Lung (tissue), 12 donors: ENCODE data around the gene AP4E1. TPM values are rescaled to one million over a fixed set of nuclear protein-coding genes. Genes with fewer than 3 reads are reported as not detected.

ENCODE experiments used
- ATAC-seq: fragments of 200-7000 bp; cut with Tn5 transposase; one replicate; pipeline ENCODE4 v1.9.1; 2020; ENCODE audit warnings: moderate number of reproducible peaks; ENCODE audit not compliant: insufficient read depth, low FRiP score
- DNase-seq, 3 donors: peaks; one replicate each; pipeline ENCODE4 v3.0.0-alpha.2; 2013 to 2017
- H3K27ac ChIP-seq, 2 donors: one replicate each; pipeline ENCODE4 v1.5.1; 2013; ENCODE audit warnings: mild to moderate bottlenecking in 2 of 2, moderate library complexity in 2 of 2, control low read depth in 1 of 2, inconsistent platforms in 1 of 2, low read depth in 1 of 2, low read length in 1 of 2
- H3K27me3 ChIP-seq, 3 donors: one replicate each; pipeline ENCODE4 v1.5.1; 2013; ENCODE audit warnings: low read length in 2 of 3; ENCODE audit not compliant: control insufficient read depth in 3 of 3, insufficient read depth in 3 of 3
- H3K36me3 ChIP-seq, 4 donors: one replicate each; pipeline ENCODE4 v1.5.1; 2013; ENCODE audit warnings: low read length in 4 of 4, mild to moderate bottlenecking in 1 of 4, moderate library complexity in 1 of 4; ENCODE audit not compliant: control insufficient read depth in 4 of 4, insufficient read depth in 4 of 4
- H3K4me1 ChIP-seq, 5 donors: one replicate each; pipeline ENCODE4 v1.5.1; 2013; ENCODE audit warnings: low read length in 5 of 5, mild to moderate bottlenecking in 2 of 5, moderate library complexity in 1 of 5; ENCODE audit not compliant: control insufficient read depth in 5 of 5, insufficient read depth in 5 of 5
- H3K4me3 ChIP-seq: one replicate; pipeline ENCODE4 v1.5.1; 2013; ENCODE audit warnings: mild to moderate bottlenecking, control low read depth, moderate library complexity
- H3K9ac ChIP-seq, 2 donors: one replicate each; pipeline ENCODE4 v1.5.1; 2013; ENCODE audit warnings: low read length in 2 of 2, control low read depth in 1 of 2; ENCODE audit not compliant: insufficient read depth in 1 of 2
- H3K9me3 ChIP-seq, 4 donors: one replicate each; pipeline ENCODE4 v1.5.1; 2013; ENCODE audit warnings: low read length in 3 of 4, mild to moderate bottlenecking in 1 of 4, moderate library complexity in 1 of 4; ENCODE audit not compliant: control insufficient read depth in 4 of 4, insufficient read depth in 3 of 4
- WGBS, 2 donors: extraction: QIAGEN DNeasy Blood & Tissue Kit; methylation state at CpG; one replicate each; pipeline ENCODE4 v1.1.7; 2013; 5-methylcytosine and 5-hydroxymethylcytosine counted together
- polyA plus RNA-seq, 2 donors: library from polyadenylated mRNA; stranded (reverse); fragments of 200-250 nt; gene quantifications; one replicate each; pipeline ENCODE4 v1.2.1, GENCODE V29; 2013
- total RNA-seq, 2 donors: library from RNA; depleted of rRNA in 1 of 2; stranded (reverse); fragments of >200 nt in 1 of 2; gene quantifications; one replicate each; pipeline ENCODE4 v1.2.1, GENCODE V29; 2014 to 2021
- TF ChIP-seq, protein P1 (sequence below): IDR thresholded peaks from 2 replicates; pipeline ENCODE4 v1.5.1; 2012; ENCODE audit warnings: mild to moderate bottlenecking; ENCODE audit errors: control extremely low read depth, extremely low read depth
- donor health status: control.
- donor health status: control.
- donor health status: Bipolar disorder and iron deficiency.
- donor health status: healthy.
- donor health status: DM: yes; HTN: yes; CAD: no.

AP4E1 gene
- total and polyA plus RNA-seq, 4 donors = 2.2 to 12.7 (median 6.7) TPM

DNA sequence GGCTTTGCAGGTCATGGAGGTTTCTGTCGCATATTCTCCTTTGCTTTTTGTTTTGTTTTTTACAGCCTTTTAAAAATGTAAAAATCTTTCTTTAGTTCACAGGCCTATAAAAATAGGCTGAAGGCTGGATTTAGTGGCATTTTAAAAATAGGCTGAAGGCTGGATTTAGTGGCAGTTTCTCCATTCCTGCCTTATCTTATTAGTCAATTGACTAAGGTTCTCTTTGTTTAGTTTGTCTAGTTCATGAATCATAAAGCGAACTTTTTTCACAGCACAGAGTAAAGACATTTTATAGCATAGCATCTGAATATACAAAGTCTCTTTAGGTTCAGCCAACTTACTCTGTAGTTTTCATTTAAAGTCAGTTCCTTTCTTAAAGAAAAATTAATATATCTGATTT, 31.4 kb downstream of the AP4E1 start:
- ATAC-seq (no peak), DNase-seq (peak in 2 of 3 donors; percentile 2 to 6)
- no peak overlapping the region for H3K9ac ChIP-seq
- TF ChIP-seq, protein P1, sequence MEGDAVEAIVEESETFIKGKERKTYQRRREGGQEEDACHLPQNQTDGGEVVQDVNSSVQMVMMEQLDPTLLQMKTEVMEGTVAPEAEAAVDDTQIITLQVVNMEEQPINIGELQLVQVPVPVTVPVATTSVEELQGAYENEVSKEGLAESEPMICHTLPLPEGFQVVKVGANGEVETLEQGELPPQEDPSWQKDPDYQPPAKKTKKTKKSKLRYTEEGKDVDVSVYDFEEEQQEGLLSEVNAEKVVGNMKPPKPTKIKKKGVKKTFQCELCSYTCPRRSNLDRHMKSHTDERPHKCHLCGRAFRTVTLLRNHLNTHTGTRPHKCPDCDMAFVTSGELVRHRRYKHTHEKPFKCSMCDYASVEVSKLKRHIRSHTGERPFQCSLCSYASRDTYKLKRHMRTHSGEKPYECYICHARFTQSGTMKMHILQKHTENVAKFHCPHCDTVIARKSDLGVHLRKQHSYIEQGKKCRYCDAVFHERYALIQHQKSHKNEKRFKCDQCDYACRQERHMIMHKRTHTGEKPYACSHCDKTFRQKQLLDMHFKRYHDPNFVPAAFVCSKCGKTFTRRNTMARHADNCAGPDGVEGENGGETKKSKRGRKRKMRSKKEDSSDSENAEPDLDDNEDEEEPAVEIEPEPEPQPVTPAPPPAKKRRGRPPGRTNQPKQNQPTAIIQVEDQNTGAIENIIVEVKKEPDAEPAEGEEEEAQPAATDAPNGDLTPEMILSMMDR = no peak
- H3K36me3 ChIP-seq = peaks cover 4 to 14% (median 5%) of the 10 kb centered on the region in 4 donors
- H3K4me1 ChIP-seq = no peaks in the 10 kb centered on the region
- WGBS, 2 donors = 91 to 92% methylated on average over 2 of the region's 2 CpGs
- H3K27me3 ChIP-seq = no peaks in the 10 kb centered on the region
- no peaks in the 10 kb centered on the region for H3K9me3 ChIP-seq
- H3K27ac ChIP-seq = no peak overlapping the region
- H3K4me3 ChIP-seq = no peak overlapping the region

DNA sequence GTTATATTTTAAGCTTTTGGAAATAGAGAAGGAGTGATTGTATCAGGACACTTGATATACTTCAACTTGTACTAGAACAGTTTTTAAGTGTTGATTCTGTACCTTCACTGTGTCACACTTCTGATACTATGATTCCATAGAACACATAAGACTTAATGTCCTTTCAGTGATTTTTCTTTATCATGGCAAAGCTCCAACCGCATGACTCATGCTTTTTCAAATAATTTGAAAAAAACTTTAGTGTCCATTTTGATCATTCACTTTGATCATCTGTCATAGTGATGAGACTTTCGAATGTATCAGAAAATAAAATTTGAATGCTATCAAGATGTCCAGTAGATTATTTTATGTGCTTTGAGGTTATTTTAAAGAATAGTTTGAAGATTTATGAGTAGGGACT, 32.0 kb downstream of the AP4E1 start:
- H3K4me3 ChIP-seq = no peak overlapping the region
- peaks cover 4 to 16% (median 5%) of the 10 kb centered on the region in 4 donors for H3K36me3 ChIP-seq
- WGBS, 2 donors = 93 to 96% methylated on average over 2 of the region's 2 CpGs

DNA sequence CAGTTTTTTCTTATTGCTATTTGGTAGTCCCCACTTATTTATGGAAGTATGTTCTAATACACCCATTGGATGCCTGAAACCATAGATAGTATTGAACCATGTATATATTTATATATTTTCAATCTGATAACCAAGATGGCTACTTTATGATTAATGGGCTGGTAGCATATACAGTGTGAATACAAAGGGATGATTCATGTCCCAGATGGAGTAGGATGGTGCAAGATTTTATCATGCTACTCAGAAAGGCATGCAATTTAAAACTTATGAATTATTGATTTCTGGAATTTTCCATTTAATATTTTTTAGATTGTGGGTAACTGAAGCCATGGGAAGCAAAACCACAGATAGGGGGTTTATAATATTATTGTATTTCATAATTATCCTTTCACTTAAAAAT, 35.2 kb downstream of the AP4E1 start:
- Histone ChIP-seq H3K36me3 (peaks cover 0 to 7% (median 2%) of the 10 kb centered on the region in 4 donors), H3K27me3 (no peaks in the 10 kb centered on the region), H3K4me1 (peaks cover 0 to 9% (median 0%) of the 10 kb centered on the region in 5 donors), H3K9me3 (no peaks in the 10 kb centered on the region), H3K27ac (no peak overlapping the region), H3K4me3 (no peak overlapping the region), H3K9ac (no peak overlapping the region)
- DNase-seq (no peak), ATAC-seq (no peak)
- TF ChIP-seq, protein P1 = no peak

More for the DNA sequence above, 32.0 kb downstream of the AP4E1 start:
- peaks cover 0 to 4% (median 0%) of the 10 kb centered on the region in 5 donors for H3K4me1 ChIP-seq
- no peak for ATAC-seq
- H3K9ac ChIP-seq = no peak overlapping the region
- H3K27ac ChIP-seq = no peak overlapping the region
- no peak for DNase-seq
- no peaks in the 10 kb centered on the region for H3K27me3 ChIP-seq
- TF ChIP-seq, protein P1 = no peak
- H3K9me3 ChIP-seq = no peaks in the 10 kb centered on the region

DNA sequence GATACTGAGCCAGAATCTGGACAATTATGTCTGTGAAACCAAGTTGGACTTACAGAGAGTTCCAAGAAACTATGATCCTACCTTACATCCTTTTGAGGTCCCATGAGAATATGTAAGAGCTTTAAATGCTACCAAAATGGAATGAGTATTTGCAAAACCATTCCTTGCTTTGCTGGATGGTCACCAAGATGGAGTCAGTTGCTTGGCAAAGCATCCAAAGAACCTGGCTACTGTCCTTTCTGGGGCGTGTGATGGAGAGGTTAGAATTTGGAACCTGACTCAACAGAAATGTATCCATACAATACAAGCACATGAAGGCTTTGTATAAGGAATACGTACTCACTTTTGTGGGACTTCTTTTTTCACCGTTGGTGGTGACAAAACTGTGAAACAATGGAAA, 36.2 kb downstream of the AP4E1 start:
- Histone ChIP-seq H3K4me3 (no peak overlapping the region), H3K4me1 (peaks cover 0 to 9% (median 0%) of the 10 kb centered on the region in 5 donors), H3K9ac (no peak overlapping the region), H3K36me3 (peaks cover 0 to 7% (median 1%) of the 10 kb centered on the region in 4 donors), H3K9me3 (no peaks in the 10 kb centered on the region), H3K27me3 (no peaks in the 10 kb centered on the region), H3K27ac (no peak overlapping the region)
- ATAC-seq (no peak), DNase-seq (no peak)
- WGBS, 2 donors = 96 to 98% methylated on average over 3 of the region's 3 CpGs
- TF ChIP-seq, protein P1 = no peak
